Activated T-helper 2 cell treated with anti-CD3 and anti-CD28 coated beads, Interferon-gamma antibody, Interleukin-2, Interleukin-4, amounts not matched to agents 10 μg/mL and 5 μg/mL and 100 μg/mL, durations not matched to agents 14 hours and 24 hours and 36 hours (primary cell): ENCODE measurements around the gene GNB5. TPM values are rescaled to one million over a fixed set of nuclear protein-coding genes. Genes with fewer than 3 reads are reported as not detected.
A peak's percentile ranks its signal among the peaks of the same experiment; 100 is the strongest.
"Not testable (repeated sequence)": the region's sequence is repeated elsewhere in the genome, so short reads cannot be mapped to it uniquely, and the experiment has no call there.

ENCODE experiments used
- DNase-seq: peaks from one replicate; pipeline ENCODE4 v3.0.0; 2021; ENCODE audit warnings: low spot score
- H3K27ac Mint-ChIP-seq: one replicate; pipeline ENCODE4 v1.8.0; 2021; ENCODE audit warnings: mixed read lengths
- H3K27me3 Mint-ChIP-seq: one replicate; pipeline ENCODE4 v1.8.0; 2021; ENCODE audit warnings: low read depth, mixed read lengths
- H3K36me3 Mint-ChIP-seq: one replicate; pipeline ENCODE4 v1.8.0; 2021; ENCODE audit warnings: low read depth, mixed read lengths
- H3K4me1 Mint-ChIP-seq: one replicate; pipeline ENCODE4 v1.8.0; 2021; ENCODE audit warnings: low read depth, mixed read lengths
- H3K4me3 Mint-ChIP-seq: one replicate; pipeline ENCODE4 v1.8.0; 2021; ENCODE audit warnings: low read depth, mild to moderate bottlenecking, moderate library complexity, mixed read lengths
- H3K9me3 Mint-ChIP-seq: one replicate; pipeline ENCODE4 v1.8.0; 2021; ENCODE audit warnings: mixed read lengths
- intact Hi-C: fragments of 100-400 bp; cut with micrococcal nuclease; formaldehyde crosslinking; loops from one replicate; pipeline ENCODE4 v1.15.1; 2023
- total RNA-seq: library from RNA; stranded (reverse); gene quantifications from 2 replicates; pipeline ENCODE4 v1.2.3, GENCODE V29; 2022

GNB5 gene
- total RNA-seq, 1 donor from 2014 or later, result 25.8 TPM

DNA sequence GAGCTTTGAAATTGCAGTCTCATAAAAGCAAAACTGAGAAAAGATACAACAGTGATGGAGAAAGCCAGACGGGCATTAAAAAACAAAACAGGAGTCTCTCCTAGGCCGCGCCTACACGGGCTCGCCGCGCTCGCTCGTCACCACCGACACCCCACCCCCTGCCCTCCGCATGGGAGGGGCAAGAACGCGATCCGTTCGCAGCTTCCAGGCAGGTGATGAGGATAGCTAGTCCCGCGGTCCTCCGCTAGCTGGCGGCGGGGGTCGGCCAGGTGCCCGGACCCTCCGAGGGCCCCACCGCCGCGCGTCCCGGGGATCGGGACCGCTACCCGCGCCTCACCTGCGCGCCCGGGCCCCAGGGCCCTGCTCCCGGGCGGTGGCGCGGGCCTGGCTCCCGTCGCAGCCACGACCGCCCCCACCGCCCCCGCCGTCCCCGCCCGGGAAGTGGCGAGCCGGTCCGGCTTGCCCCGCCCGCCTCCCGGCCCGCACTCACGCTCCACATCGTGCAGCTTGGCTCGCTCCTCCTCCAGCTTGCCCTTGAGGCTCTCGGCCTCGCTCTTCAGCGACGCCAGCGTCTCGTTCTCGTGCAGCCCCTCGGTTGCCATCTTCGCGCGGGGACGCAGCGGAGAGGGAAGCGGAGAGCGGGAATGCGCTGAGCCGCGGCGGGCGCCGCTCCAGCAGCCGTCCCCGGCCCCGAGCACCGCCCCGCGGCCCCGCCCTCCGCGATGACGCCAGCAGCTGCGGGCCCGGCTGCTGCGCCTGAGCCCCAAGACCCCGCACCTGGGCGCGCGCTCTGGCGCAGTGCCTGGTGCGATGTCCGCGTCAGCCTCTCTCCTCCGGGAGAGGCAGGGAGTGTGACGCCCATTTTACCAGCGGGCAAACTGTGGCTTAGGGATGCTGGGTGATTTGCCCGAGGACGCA is 11.7 kb downstream of the GNB5 start:
- Mint-ChIP-seq H3K4me1 (peaks cover 32% of the 10 kb centered on the region), H3K4me3 (peak overlapping the region; percentile 92), H3K36me3 (peaks cover 6% of the 10 kb centered on the region), H3K27ac (peak overlapping the region; percentile 96), H3K9me3 (no peaks in the 10 kb centered on the region), H3K27me3 (no peaks in the 10 kb centered on the region)
- DNase-seq, result peak; percentile 90
- intact Hi-C loops, result loop anchor here (2.0 kb wide), 1 partner anchor 47 kb away; no protein-coding TSS in a partner anchor

DNA sequence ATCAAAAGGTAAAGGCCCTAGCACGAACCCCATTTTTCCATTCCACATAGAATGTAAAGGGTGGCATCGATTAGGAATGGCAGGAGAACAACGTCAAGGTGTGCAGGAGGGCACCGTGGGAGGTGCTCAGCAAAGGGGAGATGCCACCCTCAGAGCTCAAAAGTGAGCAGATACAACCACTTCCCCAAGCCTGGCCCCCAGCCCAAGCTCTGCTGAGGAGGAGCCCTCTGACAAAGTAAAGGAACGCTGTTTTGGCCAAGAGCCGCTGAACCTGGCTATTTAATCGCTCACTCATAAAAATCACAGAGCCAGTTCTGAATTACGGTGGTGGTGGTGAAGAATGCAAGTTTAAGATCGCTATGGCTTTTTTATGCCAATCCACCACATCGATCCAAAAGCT is 12.4 kb downstream of the GNB5 start:
- Mint-ChIP-seq H3K27me3 (no peaks in the 10 kb centered on the region), H3K4me1 (peaks cover 34% of the 10 kb centered on the region)
- intact Hi-C loops, result loop anchor here (2.0 kb wide), 1 partner anchor 48 kb away; no protein-coding TSS in a partner anchor

DNA sequence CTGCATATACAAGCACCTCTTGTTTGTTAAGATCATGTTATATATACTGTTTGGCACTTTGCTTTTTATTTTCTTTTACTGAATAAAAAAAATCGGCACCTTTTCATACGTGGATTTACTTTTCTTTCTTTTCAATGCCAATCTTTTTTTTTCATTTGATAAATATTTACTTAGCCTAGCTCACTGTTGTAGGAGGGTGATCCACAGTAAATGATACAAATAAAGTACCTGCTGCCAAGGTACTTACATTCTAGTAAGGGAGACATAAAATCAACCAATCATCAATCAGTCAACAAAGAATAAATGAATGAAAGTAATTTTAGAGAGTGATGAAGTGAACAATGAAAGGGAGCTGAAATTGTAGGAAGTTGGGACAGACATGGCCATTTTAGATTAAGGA is 18.3 kb downstream of the GNB5 start:
- no peak for DNase-seq
- Mint-ChIP-seq H3K27ac (no peak overlapping the region), H3K36me3 (peaks cover 7% of the 10 kb centered on the region), H3K27me3 (no peaks in the 10 kb centered on the region), H3K4me1 (peaks cover 28% of the 10 kb centered on the region), H3K9me3 (no peaks in the 10 kb centered on the region), H3K4me3 (no peak overlapping the region)
- intact Hi-C loops, result no loop called here

More for the DNA sequence above, 12.4 kb downstream of the GNB5 start:
- H3K27ac Mint-ChIP-seq, result peak overlapping the region; percentile 96
- peak overlapping the region; percentile 92 for H3K4me3 Mint-ChIP-seq
- DNase-seq, result no peak
- no peaks in the 10 kb centered on the region for H3K9me3 Mint-ChIP-seq
- peaks cover 6% of the 10 kb centered on the region for H3K36me3 Mint-ChIP-seq

DNA sequence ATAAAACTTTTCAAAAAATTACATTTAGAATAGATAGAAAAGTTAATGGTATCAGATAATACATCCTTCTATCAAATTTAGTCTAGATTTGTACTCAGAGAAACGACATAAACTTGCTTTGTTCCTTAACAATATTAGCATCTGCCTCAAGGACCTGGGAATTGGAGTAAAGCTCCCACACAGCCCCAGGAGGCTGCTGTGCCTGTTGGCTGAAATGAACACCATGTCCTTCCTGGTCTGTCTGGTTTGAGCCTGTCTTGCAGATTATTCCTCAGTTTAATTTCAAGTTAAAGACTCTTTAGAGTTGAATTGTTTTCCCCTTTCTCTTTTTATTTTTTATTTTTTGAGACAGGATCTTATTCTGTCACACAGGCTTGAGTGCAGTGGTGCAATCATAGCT is 19.4 kb downstream of the GNB5 start:
- DNase-seq, result no peak
- H3K27ac Mint-ChIP-seq, result no peak overlapping the region
- no peak overlapping the region for H3K4me3 Mint-ChIP-seq
- H3K9me3 Mint-ChIP-seq, result no peaks in the 10 kb centered on the region
- peaks cover 26% of the 10 kb centered on the region for H3K4me1 Mint-ChIP-seq
- no peaks in the 10 kb centered on the region for H3K27me3 Mint-ChIP-seq
- peaks cover 7% of the 10 kb centered on the region for H3K36me3 Mint-ChIP-seq
- intact Hi-C loops, result no loop called here

DNA sequence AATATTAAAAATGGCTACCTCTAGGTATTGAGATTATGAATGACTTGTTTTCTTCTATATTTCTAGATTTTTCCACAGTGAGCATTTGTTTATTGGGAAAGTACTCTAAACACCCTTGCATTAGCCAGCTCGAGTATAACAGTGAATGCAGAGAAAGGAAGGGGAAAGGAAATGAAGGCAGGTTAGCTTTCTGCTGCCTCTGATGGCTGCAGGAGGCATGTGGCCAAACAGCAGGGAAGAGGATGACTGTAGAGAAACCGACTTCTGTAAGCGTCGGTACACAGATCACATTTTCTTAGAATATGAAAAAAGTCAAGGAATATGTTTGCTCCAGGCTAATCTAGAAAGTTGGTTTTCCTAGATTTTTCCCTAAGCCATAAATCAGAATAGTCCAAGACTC is 19.8 kb downstream of the GNB5 start:
- H3K27ac Mint-ChIP-seq, result peak overlapping the region; percentile 42
- no peaks in the 10 kb centered on the region for H3K27me3 Mint-ChIP-seq
- no peak for DNase-seq
- H3K4me1 Mint-ChIP-seq, result peaks cover 26% of the 10 kb centered on the region
- no peak overlapping the region for H3K4me3 Mint-ChIP-seq
- no peaks in the 10 kb centered on the region for H3K9me3 Mint-ChIP-seq
- peaks cover 6% of the 10 kb centered on the region for H3K36me3 Mint-ChIP-seq
- intact Hi-C loops, result no loop called here

DNA sequence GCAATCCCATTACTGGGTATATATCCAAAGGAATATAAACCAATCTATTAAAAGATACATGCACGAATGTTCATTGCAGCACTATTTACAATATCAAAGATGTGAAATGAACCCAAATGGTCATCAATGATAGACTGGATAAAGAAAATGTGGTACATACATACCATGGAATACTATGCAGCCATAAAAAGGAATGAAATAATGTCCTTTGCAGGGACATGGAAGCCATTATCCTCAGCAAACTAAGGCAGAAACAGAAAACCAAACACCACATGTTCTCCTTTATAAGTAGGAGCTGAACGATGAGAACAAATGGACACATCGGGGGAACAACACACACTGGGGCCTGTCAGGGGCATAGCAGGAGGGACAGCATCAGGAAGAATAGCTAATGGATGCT is 21.0 kb downstream of the GNB5 start:
- H3K4me3 Mint-ChIP-seq, intact Hi-C loops, H3K27me3 Mint-ChIP-seq, H3K9me3 Mint-ChIP-seq, DNase-seq, H3K36me3 Mint-ChIP-seq, H3K27ac Mint-ChIP-seq: not testable (repeated sequence)
- H3K4me1 Mint-ChIP-seq, result peaks cover 34% of the 10 kb centered on the region

DNA sequence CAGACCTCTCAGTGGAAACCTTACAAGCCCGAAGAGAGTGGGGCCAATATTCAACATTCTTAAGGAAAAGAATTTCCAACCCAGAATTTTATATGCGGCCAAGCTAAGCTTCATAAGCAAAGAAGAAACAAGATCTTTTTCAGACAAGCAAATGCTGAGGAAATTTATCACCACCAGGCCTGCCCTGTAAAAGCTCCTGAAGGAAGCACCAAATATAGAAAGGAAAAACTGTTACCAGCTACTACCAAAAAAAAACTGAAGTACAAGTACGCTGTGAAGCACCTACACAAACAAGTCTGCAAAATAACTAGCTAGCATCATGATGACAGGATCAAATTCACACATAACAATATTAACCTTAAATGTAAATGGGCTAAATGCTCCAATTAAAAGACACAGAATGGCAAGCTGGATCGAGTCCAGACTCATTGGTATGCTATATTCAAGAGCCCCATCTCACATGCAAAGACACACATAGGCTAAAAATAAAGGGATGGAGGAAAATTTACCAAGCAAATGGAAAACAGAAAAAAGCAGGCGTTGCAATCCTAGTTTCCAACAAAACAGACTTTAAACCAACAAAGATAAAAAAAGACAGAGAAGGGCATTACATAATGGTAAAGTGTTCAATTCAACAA is 25.6 kb downstream of the GNB5 start:
- peaks cover 27% of the 10 kb centered on the region for H3K36me3 Mint-ChIP-seq
- H3K4me3 Mint-ChIP-seq, intact Hi-C loops, H3K9me3 Mint-ChIP-seq, DNase-seq, H3K27ac Mint-ChIP-seq, H3K27me3 Mint-ChIP-seq: not testable (repeated sequence)
- H3K4me1 Mint-ChIP-seq, result peaks cover 31% of the 10 kb centered on the region

DNA sequence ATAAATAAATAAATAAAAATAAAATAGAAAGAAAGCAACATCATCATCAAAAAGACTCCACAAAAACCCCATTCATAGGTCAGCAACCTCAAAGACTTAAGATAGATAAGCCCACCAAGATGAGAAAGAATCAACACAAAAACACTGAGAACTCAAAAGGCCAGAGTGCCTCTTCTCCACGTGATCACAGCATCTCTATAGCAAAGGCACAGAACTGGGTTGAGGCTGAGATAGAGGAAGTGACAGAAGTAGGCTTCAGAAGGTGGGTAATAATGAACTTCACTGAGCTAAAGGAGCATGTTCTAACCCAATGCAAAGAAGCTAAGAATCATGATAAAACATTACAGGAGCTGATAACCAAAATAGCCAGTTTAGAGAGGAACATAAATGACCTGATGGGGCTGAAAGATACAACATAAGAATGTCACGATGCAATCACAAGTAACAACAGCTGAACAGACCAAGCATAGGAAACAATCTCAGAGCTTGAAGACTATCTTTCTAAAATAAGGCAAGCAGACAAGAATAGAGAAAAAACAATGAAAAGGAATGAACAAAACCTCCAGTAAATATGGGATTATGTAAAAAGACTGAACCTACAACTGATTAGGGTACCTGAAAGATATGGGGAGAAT is 26.4 kb downstream of the GNB5 start:
- no peak for DNase-seq
- Mint-ChIP-seq H3K36me3 (peaks cover 29% of the 10 kb centered on the region), H3K27me3 (no peaks in the 10 kb centered on the region), H3K4me1 (peaks cover 26% of the 10 kb centered on the region), H3K9me3 (no peaks in the 10 kb centered on the region), H3K4me3 (no peak overlapping the region), H3K27ac (no peak overlapping the region)
- intact Hi-C loops, result no loop called here

DNA sequence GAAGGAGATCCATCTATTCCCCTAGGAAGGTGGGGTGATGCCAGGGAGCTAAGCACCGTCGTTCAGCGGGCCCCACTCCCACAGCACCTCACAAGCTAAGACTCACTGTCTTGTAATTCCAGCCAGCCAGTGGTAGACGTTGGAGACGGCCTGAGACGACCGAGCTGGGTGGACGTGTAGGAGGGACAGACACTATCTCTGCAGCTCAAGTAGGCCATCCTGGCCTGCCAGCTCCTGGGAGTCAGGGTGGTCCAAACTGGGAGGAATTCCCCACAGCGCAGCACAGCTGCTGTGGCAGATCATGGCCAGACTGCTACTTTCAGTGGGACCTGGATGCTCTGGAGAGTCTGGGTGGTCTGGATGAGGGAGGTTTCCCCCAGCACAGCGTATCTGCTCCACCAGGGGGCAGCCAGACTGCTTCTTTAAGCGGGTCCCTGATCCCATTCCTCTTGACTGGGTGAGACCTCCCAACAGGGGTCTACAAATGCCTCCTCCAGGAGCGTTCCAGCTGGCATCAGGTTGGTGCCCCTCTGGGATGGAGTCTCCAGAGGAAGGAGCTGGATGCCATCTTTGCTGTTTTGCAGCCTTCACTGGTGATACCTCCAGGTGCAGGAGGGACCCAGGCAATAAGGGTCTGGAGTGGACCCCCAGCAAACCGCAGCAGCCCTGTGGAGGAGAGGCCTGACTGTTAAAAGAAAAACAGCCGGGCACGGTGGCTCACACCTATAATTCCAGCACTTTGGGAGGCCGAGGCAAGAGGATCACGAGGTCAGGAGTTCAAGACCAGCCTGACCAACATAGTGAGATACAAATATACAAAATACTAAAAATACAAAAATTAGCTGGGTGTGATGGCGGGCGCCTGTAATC is 27.6 kb downstream of the GNB5 start:
- Mint-ChIP-seq H3K4me1 (peaks cover 23% of the 10 kb centered on the region), H3K4me3 (no peak overlapping the region), H3K27me3 (no peaks in the 10 kb centered on the region), H3K36me3 (peaks cover 35% of the 10 kb centered on the region), H3K27ac (no peak overlapping the region), H3K9me3 (no peaks in the 10 kb centered on the region)
- intact Hi-C loops, result no loop called here
- DNase-seq, result no peak

DNA sequence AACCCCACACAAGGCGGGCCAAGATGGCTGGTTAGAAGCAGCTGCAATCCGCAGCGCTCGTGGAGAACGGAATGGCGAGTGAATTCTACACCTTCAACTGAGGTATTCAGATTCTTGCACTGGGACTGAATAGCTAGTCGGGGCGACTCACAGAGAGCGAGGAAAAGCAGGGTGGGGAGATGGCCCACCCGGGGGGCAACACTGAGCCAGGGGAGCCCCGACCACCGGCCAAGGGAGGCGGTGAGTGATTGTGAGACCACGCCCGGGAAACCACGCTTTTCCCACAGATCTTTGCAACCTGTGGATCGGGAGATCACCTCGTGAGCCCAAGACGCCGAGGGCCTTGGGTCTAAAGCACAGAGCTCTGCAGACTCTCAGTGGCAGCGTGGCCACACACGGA is 28.3 kb downstream of the GNB5 start:
- Mint-ChIP-seq H3K4me1 (peaks cover 23% of the 10 kb centered on the region), H3K9me3 (no peaks in the 10 kb centered on the region), H3K27me3 (no peaks in the 10 kb centered on the region), H3K27ac (no peak overlapping the region), H3K4me3 (no peak overlapping the region), H3K36me3 (peaks cover 36% of the 10 kb centered on the region)
- no peak for DNase-seq
- intact Hi-C loops, result no loop called here

DNA sequence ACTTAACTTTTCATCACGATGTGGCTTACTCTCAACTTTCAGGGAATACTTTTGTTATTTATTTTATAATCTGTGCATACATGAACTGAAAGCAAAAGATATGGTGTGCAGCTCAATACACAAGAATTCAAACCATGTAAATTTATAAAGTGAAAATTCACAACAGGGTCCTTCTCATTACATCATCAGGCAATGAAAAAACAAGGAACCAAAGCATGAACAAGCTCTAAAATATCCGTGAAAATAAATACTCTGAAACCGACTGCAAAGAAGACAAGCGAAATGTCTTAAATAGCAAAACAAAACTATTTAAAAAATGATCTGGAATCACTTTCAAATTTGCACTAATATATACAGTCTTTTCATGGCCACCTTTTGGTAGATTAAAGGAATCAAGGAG is 28.9 kb downstream of the GNB5 start:
- peaks cover 23% of the 10 kb centered on the region for H3K4me1 Mint-ChIP-seq
- no peak for DNase-seq
- no peaks in the 10 kb centered on the region for H3K9me3 Mint-ChIP-seq
- H3K27ac Mint-ChIP-seq, result no peak overlapping the region
- intact Hi-C loops, result no loop called here
- H3K27me3 Mint-ChIP-seq, result no peaks in the 10 kb centered on the region
- no peak overlapping the region for H3K4me3 Mint-ChIP-seq
- peaks cover 36% of the 10 kb centered on the region for H3K36me3 Mint-ChIP-seq

DNA sequence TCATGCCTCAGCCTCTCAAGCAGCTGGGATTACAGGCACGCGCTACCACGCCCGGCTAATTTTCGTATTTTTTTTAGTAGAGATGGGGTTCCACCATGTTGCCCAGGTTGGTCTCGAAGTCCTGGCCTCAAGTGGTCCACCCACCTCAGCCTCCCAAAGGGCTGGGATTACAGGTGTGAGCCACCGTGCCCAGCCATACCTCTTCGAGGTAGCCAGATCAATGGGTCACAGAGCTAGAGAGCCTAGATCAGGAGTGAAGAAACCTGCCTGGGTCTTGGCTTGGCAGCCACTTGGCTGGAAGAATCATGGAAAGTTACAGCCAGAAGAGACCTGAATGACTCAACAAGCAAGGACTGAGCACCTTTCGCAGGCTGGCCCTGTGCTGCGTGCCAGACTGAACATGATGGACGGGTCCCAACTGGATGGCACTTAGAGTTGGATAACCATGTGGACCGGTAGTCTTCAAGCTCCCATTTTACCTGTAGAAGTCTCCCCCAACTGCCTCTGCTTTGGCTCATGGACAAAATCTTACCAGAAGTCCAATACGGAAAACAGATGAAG is 29.7 kb downstream of the GNB5 start:
- no peak for DNase-seq
- peaks cover 34% of the 10 kb centered on the region for H3K36me3 Mint-ChIP-seq
- intact Hi-C loops, result no loop called here
- no peak overlapping the region for H3K4me3 Mint-ChIP-seq
- no peaks in the 10 kb centered on the region for H3K9me3 Mint-ChIP-seq
- H3K27me3 Mint-ChIP-seq, result no peaks in the 10 kb centered on the region
- peaks cover 17% of the 10 kb centered on the region for H3K4me1 Mint-ChIP-seq
- no peak overlapping the region for H3K27ac Mint-ChIP-seq
